ENCODE results near the gene LYST. TPM values are rescaled to one million over a fixed set of nuclear protein-coding genes. Genes with fewer than 3 reads are reported as not detected.

The LYST gene
- polyA plus RNA-seq, 3 donors: 46.3 to 128 (median 67.9) TPM

GRCh38 chr1:235858766-235859165 lies 7.9 kb downstream of the LYST start:
- Mint-ChIP-seq H3K27me3 (ENCODE audit: low read depth in 3 of 3) (no peaks in the 10 kb centered on the region), H3K4me1 (peaks cover 59% of the 10 kb centered on the region), H3K27ac (no peak overlapping the region), H3K9me3 (no peaks in the 10 kb centered on the region), H3K4me3 (no peak overlapping the region), H3K36me3 (peaks cover 18 to 20% of the 10 kb centered on the region in 2 donors)
- WGBS (ENCODE audit: insufficient coverage): 0% methylated on average over 1 of the region's 1 CpG
- DNase-seq: peak in 1 of 3 donors; percentile 58
- no peak overlapping the region for H2AFZ ChIP-seq (ENCODE audit: insufficient read depth, low read depth, low read length, poor library complexity, severe bottlenecking)
- no peaks in the 10 kb centered on the region for H3K27me3 ChIP-seq (ENCODE audit: control insufficient read depth in 2 of 2, insufficient read depth in 2 of 2, low read length in 2 of 2)
- H3K79me2 ChIP-seq (ENCODE audit: insufficient read depth, low read length): peaks cover 100% of the 10 kb centered on the region
- peak overlapping the region; percentile 29 for H3K4me2 ChIP-seq (replicated peaks; ENCODE audit: extremely low read depth, low read length, poor library complexity, severe bottlenecking)
- TF ChIP-seq CTCF (IDR thresholded peaks at IDR 0.05): no peak
- peaks cover 73% of the 10 kb centered on the region for H4K20me1 ChIP-seq (ENCODE audit: insufficient read depth, low read length)
- H3K27ac ChIP-seq (ENCODE audit: low read depth in 1 of 2, low read length in 2 of 2): peak overlapping the region; percentile 62 to 98
- no peak overlapping the region for H3K9ac ChIP-seq (ENCODE audit: insufficient read depth, low read length, poor library complexity, severe bottlenecking)
- H3K9me3 ChIP-seq (replicated peaks in 1 of 2; ENCODE audit: control insufficient read depth in 1 of 2, insufficient read depth in 1 of 2, low read length in 2 of 2): no peaks in the 10 kb centered on the region
- intact Hi-C loops (cut with micrococcal nuclease): no loop called here
- peaks cover 5 to 9% of the 10 kb centered on the region in 2 donors for H3K36me3 ChIP-seq (replicated peaks in 1 of 2; ENCODE audit: control insufficient read depth in 1 of 2, insufficient read depth in 2 of 2, low read length in 2 of 2)
- H3K4me1 ChIP-seq (ENCODE audit: control insufficient read depth in 1 of 2, insufficient read depth in 2 of 2, low read length in 2 of 2): peaks cover 85 to 100% of the 10 kb centered on the region in 2 donors
- peak overlapping the region in 1 of 3 experiments; percentile 46 for H3K4me3 ChIP-seq (replicated peaks in 1 of 3; ENCODE audit: low read depth in 2 of 3, low read length in 3 of 3)

DNA sequence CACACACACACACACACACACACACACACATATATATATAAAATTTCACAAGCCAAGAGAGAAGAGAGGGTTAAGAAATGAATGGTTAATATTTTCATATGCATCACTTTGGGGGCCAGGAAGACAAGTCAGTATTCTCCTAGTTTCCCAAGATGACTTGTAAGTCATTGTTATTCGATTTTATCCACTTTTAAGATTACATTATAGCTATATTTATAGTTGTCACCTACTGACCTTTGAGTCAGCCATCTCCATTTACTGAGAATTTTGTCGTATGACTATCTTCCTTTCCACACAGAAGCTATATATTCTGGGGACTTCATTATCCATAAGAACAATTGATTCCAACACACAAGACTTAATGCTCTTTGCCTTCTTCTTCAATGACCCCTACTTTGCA lies 8.9 kb downstream of the LYST start:
- peak overlapping the region in 1 of 2 donors; percentile 66 for H3K27ac ChIP-seq (ENCODE audit: low read depth in 1 of 2, low read length in 2 of 2)
- Mint-ChIP-seq H3K4me3 (peak overlapping the region in 1 of 2 donors; percentile 14), H3K4me1 (peaks cover 59% of the 10 kb centered on the region), H3K9me3 (no peaks in the 10 kb centered on the region), H3K27me3 (ENCODE audit: low read depth in 3 of 3) (no peaks in the 10 kb centered on the region), H3K27ac (peak overlapping the region in 6 of 7 donors; percentile 40 to 87 (median 78)), H3K36me3 (peaks cover 11 to 16% of the 10 kb centered on the region in 2 donors)
- H3K4me2 ChIP-seq (replicated peaks; ENCODE audit: extremely low read depth, low read length, poor library complexity, severe bottlenecking): peak overlapping the region; percentile 28
- peaks cover 5 to 9% of the 10 kb centered on the region in 2 donors for H3K36me3 ChIP-seq (replicated peaks in 1 of 2; ENCODE audit: control insufficient read depth in 1 of 2, insufficient read depth in 2 of 2, low read length in 2 of 2)
- no peak for DNase-seq
- H2AFZ ChIP-seq (ENCODE audit: insufficient read depth, low read depth, low read length, poor library complexity, severe bottlenecking): no peak overlapping the region
- H3K4me3 ChIP-seq (replicated peaks in 1 of 3; ENCODE audit: low read depth in 2 of 3, low read length in 3 of 3): no peak overlapping the region
- no peaks in the 10 kb centered on the region for H3K9me3 ChIP-seq (replicated peaks in 1 of 2; ENCODE audit: control insufficient read depth in 1 of 2, insufficient read depth in 1 of 2, low read length in 2 of 2)
- H3K79me2 ChIP-seq (ENCODE audit: insufficient read depth, low read length): peaks cover 100% of the 10 kb centered on the region
- intact Hi-C loops (cut with micrococcal nuclease): no loop called here
- H3K4me1 ChIP-seq (ENCODE audit: control insufficient read depth in 1 of 2, insufficient read depth in 2 of 2, low read length in 2 of 2): peaks cover 85 to 100% of the 10 kb centered on the region in 2 donors
- peaks cover 84% of the 10 kb centered on the region for H4K20me1 ChIP-seq (ENCODE audit: insufficient read depth, low read length)
- no peak overlapping the region for H3K9ac ChIP-seq (ENCODE audit: insufficient read depth, low read length, poor library complexity, severe bottlenecking)
- 40% methylated on average over 1 of the region's 2 CpGs for WGBS (ENCODE audit: insufficient coverage)
- TF ChIP-seq CTCF (IDR thresholded peaks at IDR 0.05): no peak
- no peaks in the 10 kb centered on the region for H3K27me3 ChIP-seq (ENCODE audit: control insufficient read depth in 2 of 2, insufficient read depth in 2 of 2, low read length in 2 of 2)

Data from CD14-positive monocyte (primary cell).